ENCODE data around the gene ABLIM1. TPM values are rescaled to one million over a fixed set of nuclear protein-coding genes. Genes with fewer than 3 reads are reported as not detected.

ABLIM1 gene
- total RNA-seq = 20.6 and 27.7 TPM in 2 replicates

DNA sequence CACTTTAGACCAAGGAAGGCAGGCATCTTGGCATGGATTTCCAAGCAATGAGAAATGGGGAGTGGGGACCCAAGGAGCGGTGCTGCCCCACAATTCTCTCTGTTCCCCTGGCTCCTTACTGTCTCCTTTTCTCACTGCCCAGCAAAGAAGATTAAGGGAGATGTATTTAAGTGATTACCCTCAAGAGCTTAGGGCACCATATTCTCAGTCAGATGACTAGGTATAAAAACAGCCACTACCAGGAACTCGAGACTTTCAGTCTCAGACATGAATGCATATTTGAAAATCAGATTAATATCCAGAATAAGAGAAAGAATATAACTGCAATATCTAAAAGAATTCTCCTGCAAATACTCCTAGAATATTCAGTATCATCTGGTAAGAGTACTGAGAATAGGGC lies at the start of gene ABLIM1:
Gene ABLIM1, minus strand, starts transcription at position 101 of the 400 bp plus-strand sequence. Its CDS starts 75 bp downstream, at position 26.

DNA sequence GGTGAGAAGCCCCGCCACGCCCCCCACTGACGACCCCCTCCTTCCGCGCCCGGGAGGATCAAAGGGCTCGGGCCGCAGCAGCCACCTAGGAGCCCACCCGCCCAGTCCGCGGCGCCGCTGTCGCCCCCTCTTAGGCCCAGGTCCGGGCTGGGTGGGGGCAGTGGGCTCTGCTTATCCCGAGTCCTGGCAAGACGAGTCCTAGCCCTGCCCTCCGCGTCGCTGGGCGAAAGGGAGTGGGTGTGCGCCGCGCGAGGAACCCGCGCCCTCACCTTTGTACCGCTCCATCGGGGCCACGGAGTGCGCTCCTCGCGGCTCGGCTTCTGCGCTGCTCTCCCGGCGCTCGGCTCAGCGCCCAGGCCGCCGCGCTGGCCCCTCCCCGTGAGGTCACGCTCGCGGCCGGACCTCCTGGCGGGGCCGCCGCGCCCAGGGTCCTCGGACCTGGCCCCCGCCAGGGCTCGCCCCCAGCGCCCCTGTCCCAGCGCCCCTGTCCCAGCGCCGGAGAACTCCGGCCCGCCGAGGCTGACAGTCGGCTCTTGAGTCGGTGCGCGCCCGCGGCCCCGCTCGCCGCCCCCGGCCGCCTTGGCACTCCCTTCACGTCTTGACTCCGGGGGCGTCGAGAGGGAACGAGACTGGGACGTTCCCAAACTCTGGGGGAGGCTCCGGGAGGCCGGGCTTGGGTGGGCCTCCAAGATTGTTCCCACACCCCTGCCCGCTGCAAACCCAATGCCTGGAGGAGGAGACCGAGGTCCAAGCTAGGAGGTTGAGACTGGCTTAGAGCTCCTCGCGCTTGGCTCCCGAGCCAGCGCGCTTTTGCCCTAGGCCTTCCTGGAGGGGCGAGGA lies 253.7 kb downstream of the ABLIM1 start, which contains the start of gene AFAP1L2:
Gene AFAP1L2, minus strand, starts transcription at position 332 of the 840 bp plus-strand sequence. Its CDS starts 47 bp downstream, at position 285.

Other genes starting within 250 kb of the ABLIM1 start
- gene FHIP2A, start 163.5 kb upstream of the ABLIM1 start, total RNA-seq = 16.5 and 25.3 TPM in 2 replicates

Measured in pericardium fibroblast (primary cell).